CD14-positive monocyte (primary cell): ENCODE data around the gene SPATS2L. TPM values are rescaled to one million over a fixed set of nuclear protein-coding genes. Genes with fewer than 3 reads are reported as not detected.

Experiments used
- DNase-seq, 3 donors: peaks; one replicate each; pipeline ENCODE4 v3.0.0-alpha.2; 2011 to 2022
- H2AFZ ChIP-seq: 2 replicates; pipeline ENCODE4 v1.6.0; 2012; ENCODE audit warnings: mild to moderate bottlenecking, low read depth, low read length, inconsistent platforms; ENCODE audit not compliant: insufficient read depth, poor library complexity, severe bottlenecking
- H3K27ac ChIP-seq, 2 donors: 1 replicate in 1 of 2; 2 replicates in 1 of 2; pipeline ENCODE4 v1.5.1; 2012 to 2013; ENCODE audit warnings: low read length in 2 of 2, control low read depth in 1 of 2, inconsistent platforms in 1 of 2, low read depth in 1 of 2, mild to moderate bottlenecking in 1 of 2
- H3K27me3 ChIP-seq, 2 donors: one replicate each; pipeline versions ENCODE4 v1.6.0 to v1.6.1; 2011 to 2013; ENCODE audit warnings: low read length in 2 of 2; ENCODE audit not compliant: control insufficient read depth in 2 of 2, insufficient read depth in 2 of 2
- H3K36me3 ChIP-seq, 2 donors: replicated peaks in 1 of 2; 1 replicate in 1 of 2; 2 replicates in 1 of 2; pipeline versions ENCODE4 v1.5.1 to v1.6.1; 2012 to 2013; ENCODE audit warnings: low read length in 2 of 2, control low read depth in 1 of 2, inconsistent platforms in 1 of 2, mild to moderate bottlenecking in 1 of 2; ENCODE audit not compliant: insufficient read depth in 2 of 2, control insufficient read depth in 1 of 2
- H3K4me1 ChIP-seq, 2 donors: 1 replicate in 1 of 2; 2 replicates in 1 of 2; pipeline versions ENCODE4 v1.5.1 to v1.6.1; 2012 to 2013; ENCODE audit warnings: low read length in 2 of 2, control low read depth in 1 of 2, inconsistent platforms in 1 of 2, mild to moderate bottlenecking in 1 of 2, moderate library complexity in 1 of 2; ENCODE audit not compliant: insufficient read depth in 2 of 2, control insufficient read depth in 1 of 2
- H3K4me2 ChIP-seq: replicated peaks from 2 replicates; pipeline ENCODE3; 2012; ENCODE audit warnings: low read length, moderate library complexity, mild to moderate bottlenecking; ENCODE audit not compliant: poor library complexity, severe bottlenecking; ENCODE audit errors: extremely low read depth
- H3K4me3 ChIP-seq, 3 experiments: fragments of 200-600 bp in 1 of 3; sonication (generic) in 1 of 3; replicated peaks in 1 of 3; 1 replicate in 2 of 3; 2 replicates in 1 of 3; pipeline ENCODE4 v1.5.1; 2011 to 2013; ENCODE audit warnings: low read length in 3 of 3, mild to moderate bottlenecking in 3 of 3, control low read depth in 2 of 3, low read depth in 2 of 3, inconsistent platforms in 1 of 3, moderate library complexity in 1 of 3
- H3K79me2 ChIP-seq: 2 replicates; pipeline ENCODE4 v1.6.0; 2012; ENCODE audit warnings: mild to moderate bottlenecking, control low read depth, inconsistent platforms, low read length, moderate library complexity; ENCODE audit not compliant: insufficient read depth
- H3K9ac ChIP-seq: 2 replicates; pipeline ENCODE4 v1.6.0; 2017; ENCODE audit warnings: low read length, mild to moderate bottlenecking; ENCODE audit not compliant: insufficient read depth, poor library complexity, severe bottlenecking
- H3K9me3 ChIP-seq, 2 donors: replicated peaks in 1 of 2; 1 replicate in 1 of 2; 2 replicates in 1 of 2; pipeline versions ENCODE4 v1.5.1 to v1.6.1; 2012 to 2013; ENCODE audit warnings: low read length in 2 of 2, control low read depth in 1 of 2; ENCODE audit not compliant: control insufficient read depth in 1 of 2, insufficient read depth in 1 of 2
- H4K20me1 ChIP-seq: 2 replicates; pipeline ENCODE4 v1.6.0; 2012; ENCODE audit warnings: mild to moderate bottlenecking, low read length, control low read depth, moderate library complexity; ENCODE audit not compliant: insufficient read depth
- H3K27ac Mint-ChIP-seq, 7 donors: one replicate each; pipeline ENCODE4 v1.8.0; 2020; ENCODE audit warnings: mild to moderate bottlenecking in 7 of 7, mixed read lengths in 7 of 7, moderate library complexity in 6 of 7, inconsistent platforms in 2 of 7
- H3K27me3 Mint-ChIP-seq, 3 donors: one replicate each; pipeline ENCODE4 v1.8.0; 2021 to 2022; ENCODE audit warnings: low read depth in 3 of 3, mild to moderate bottlenecking in 3 of 3, mixed read lengths in 3 of 3, moderate library complexity in 3 of 3, inconsistent platforms in 1 of 3
- H3K36me3 Mint-ChIP-seq, 2 donors: one replicate each; pipeline ENCODE4 v1.8.0; 2020; ENCODE audit warnings: mixed read lengths in 2 of 2, inconsistent platforms in 1 of 2, mild to moderate bottlenecking in 1 of 2
- H3K4me1 Mint-ChIP-seq: one replicate; pipeline ENCODE4 v1.8.0; 2020; ENCODE audit warnings: mild to moderate bottlenecking, mixed read lengths
- H3K4me3 Mint-ChIP-seq, 2 donors: one replicate each; pipeline ENCODE4 v1.8.0; 2020; ENCODE audit warnings: mild to moderate bottlenecking in 2 of 2, mixed read lengths in 2 of 2, moderate library complexity in 1 of 2
- H3K9me3 Mint-ChIP-seq, 7 donors: one replicate each; pipeline ENCODE4 v1.8.0; 2020 to 2022; ENCODE audit warnings: mixed read lengths in 7 of 7, mild to moderate bottlenecking in 6 of 7, moderate library complexity in 6 of 7, inconsistent platforms in 2 of 7
- CTCF ChIP-seq: fragments of 200-600 bp; IDR thresholded peaks from one replicate; pipeline ENCODE4 v1.8.0; 2022; ENCODE audit warnings: antibody characterized with exemption, mild to moderate bottlenecking
- WGBS: methylation state at CpG from one replicate; pipeline ENCODE4 v1.1.5; 2013; ENCODE audit warnings: missing lambda C conversion rate; ENCODE audit not compliant: insufficient coverage; 5-methylcytosine and 5-hydroxymethylcytosine counted together
- intact Hi-C, 2 donors: fragments of 100-400 bp; cut with micrococcal nuclease; formaldehyde crosslinking; loops; one replicate each; pipeline versions ENCODE4 v1.15.0 to v1.15.1; 2023
- polyA plus RNA-seq, 3 donors: library from polyadenylated mRNA; depleted of rRNA in 1 of 3; unstranded in 2 of 3; stranded (reverse) in 1 of 3; fragments of 300-500 nt in 2 of 3; fragments of >200 nt in 1 of 3; fragmentation: Illumina TruSeq in 2 of 3; gene quantifications; 1 replicate in 2 of 3; 2 replicates in 1 of 3; pipeline ENCODE4 v1.2.3, GENCODE V29; 2012 to 2021

Gene SPATS2L
- polyA plus RNA-seq, 3 donors = 2.7 to 5.2 (median 3.2) TPM

- H3K36me3 Mint-ChIP-seq = no peaks in the 10 kb centered on the region
- H3K27me3 Mint-ChIP-seq = peaks cover 0 to 2% (median 0%) of the 10 kb centered on the region in 3 donors
- H3K36me3 ChIP-seq = no peaks in the 10 kb centered on the region
- no peaks in the 10 kb centered on the region for H4K20me1 ChIP-seq
- peaks cover 8 to 10% of the 10 kb centered on the region in 2 donors for H3K4me1 ChIP-seq
- H3K9me3 Mint-ChIP-seq = no peaks in the 10 kb centered on the region
- no peak overlapping the region for H2AFZ ChIP-seq
- no peak overlapping the region for H3K4me2 ChIP-seq
- no peaks in the 10 kb centered on the region for H3K27me3 ChIP-seq
- no peak overlapping the region for H3K27ac Mint-ChIP-seq
- peaks cover 14% of the 10 kb centered on the region for H3K4me1 Mint-ChIP-seq
- WGBS = no CpG with 5 or more reads among the region's 1 CpG
- no peak overlapping the region for H3K9ac ChIP-seq
- intact Hi-C loops = no loop called here
- DNase-seq = no peak
- no peak for TF ChIP-seq CTCF
- H3K9me3 ChIP-seq = no peaks in the 10 kb centered on the region
- no peak overlapping the region for H3K27ac ChIP-seq
- H3K4me3 ChIP-seq = no peak overlapping the region
- H3K4me3 Mint-ChIP-seq = no peak overlapping the region
- H3K79me2 ChIP-seq = no peaks in the 10 kb centered on the region
Observed at GRCh38 chr2:200399636-200400035, 93.1 kb downstream of the SPATS2L start.

DNA sequence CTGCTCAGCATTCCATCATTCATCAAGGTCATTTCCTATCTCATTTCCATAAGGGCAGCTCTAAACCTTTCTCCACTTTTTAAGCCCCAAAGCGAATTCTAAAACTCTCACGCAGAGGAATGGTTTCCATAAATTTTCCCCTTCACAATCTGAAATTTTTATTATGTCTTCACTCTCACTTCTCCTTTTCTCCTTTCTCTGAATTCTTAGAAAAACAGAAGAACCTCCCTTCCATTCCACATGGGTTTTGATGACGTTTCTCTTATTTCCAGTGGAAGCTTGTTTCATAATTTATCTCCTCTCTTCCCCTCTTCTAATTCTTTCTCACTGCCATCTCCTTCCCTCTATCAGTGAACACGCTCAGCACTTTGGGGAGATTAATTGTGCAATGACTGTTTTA, 97.3 kb downstream of the SPATS2L start:
- intact Hi-C loops = no loop called here
- Mint-ChIP-seq H3K4me1 (peaks cover 31% of the 10 kb centered on the region), H3K27me3 (no peaks in the 10 kb centered on the region), H3K36me3 (no peaks in the 10 kb centered on the region), H3K9me3 (peaks cover 0 to 4% (median 2%) of the 10 kb centered on the region in 7 donors), H3K27ac (peak overlapping the region in 4 of 7 donors; percentile 28 to 66 (median 43)), H3K4me3 (no peak overlapping the region)
- Histone ChIP-seq H3K4me2 (no peak overlapping the region), H3K4me1 (peaks cover 17 to 24% of the 10 kb centered on the region in 2 donors), H3K9me3 (peaks cover 0 to 3% of the 10 kb centered on the region in 2 donors), H3K27me3 (no peaks in the 10 kb centered on the region), H3K4me3 (no peak overlapping the region), H3K36me3 (no peaks in the 10 kb centered on the region), H3K79me2 (no peaks in the 10 kb centered on the region), H4K20me1 (no peaks in the 10 kb centered on the region), H2AFZ (no peak overlapping the region), H3K27ac (no peak overlapping the region), H3K9ac (no peak overlapping the region)
- peak; percentile 17 to 70 (median 42) for DNase-seq
- 40% methylated on average over 2 of the region's 4 CpGs for WGBS
- TF ChIP-seq CTCF = no peak
